ENCODE results near the gene COL6A1.

Gene COL6A1, protein sequence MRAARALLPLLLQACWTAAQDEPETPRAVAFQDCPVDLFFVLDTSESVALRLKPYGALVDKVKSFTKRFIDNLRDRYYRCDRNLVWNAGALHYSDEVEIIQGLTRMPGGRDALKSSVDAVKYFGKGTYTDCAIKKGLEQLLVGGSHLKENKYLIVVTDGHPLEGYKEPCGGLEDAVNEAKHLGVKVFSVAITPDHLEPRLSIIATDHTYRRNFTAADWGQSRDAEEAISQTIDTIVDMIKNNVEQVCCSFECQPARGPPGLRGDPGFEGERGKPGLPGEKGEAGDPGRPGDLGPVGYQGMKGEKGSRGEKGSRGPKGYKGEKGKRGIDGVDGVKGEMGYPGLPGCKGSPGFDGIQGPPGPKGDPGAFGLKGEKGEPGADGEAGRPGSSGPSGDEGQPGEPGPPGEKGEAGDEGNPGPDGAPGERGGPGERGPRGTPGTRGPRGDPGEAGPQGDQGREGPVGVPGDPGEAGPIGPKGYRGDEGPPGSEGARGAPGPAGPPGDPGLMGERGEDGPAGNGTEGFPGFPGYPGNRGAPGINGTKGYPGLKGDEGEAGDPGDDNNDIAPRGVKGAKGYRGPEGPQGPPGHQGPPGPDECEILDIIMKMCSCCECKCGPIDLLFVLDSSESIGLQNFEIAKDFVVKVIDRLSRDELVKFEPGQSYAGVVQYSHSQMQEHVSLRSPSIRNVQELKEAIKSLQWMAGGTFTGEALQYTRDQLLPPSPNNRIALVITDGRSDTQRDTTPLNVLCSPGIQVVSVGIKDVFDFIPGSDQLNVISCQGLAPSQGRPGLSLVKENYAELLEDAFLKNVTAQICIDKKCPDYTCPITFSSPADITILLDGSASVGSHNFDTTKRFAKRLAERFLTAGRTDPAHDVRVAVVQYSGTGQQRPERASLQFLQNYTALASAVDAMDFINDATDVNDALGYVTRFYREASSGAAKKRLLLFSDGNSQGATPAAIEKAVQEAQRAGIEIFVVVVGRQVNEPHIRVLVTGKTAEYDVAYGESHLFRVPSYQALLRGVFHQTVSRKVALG

DNA sequence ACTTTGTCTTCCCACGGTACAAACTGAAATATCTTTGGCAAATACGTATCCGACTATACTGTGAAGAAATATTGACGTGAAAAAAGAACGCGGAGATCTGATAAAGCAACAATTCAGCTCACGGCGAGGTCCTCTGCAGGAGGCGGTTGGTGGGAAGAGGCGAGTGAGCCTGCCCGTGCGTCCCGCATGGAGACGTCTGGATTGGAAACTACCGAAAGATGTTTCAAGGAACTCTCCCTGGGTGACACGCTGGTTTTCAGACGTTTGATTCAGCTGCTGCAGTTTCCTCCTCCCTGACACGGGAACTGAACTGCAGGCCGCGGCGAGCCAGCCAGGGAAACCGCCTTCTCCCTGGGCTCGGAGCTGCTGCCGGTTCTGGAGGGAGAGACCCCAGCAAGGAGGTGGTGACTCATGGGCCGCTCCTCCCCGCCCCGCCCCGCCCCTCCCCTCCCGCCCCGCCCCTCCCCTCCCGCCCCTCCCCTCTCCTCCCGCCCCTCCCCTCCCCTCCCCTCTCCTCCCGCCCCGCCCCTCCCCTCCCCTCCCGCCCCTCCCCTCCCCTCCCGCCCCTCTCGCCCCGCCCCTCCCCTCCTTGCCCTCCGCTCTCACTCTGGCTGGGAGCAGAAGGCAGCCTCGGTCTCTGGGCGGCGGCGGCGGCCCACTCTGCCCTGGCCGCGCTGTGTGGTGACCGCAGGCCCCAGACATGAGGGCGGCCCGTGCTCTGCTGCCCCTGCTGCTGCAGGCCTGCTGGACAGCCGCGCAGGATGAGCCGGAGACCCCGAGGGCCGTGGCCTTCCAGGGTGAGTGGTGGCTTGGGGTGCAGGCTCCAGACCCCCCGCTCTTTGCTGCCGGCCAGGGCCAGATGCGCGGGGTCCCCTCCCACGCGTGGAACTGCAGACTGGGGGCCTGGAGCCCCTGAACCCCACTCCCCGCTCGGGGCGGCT lies at the start of gene COL6A1:
Gene COL6A1, plus strand, starts transcription at position 620 of the 941 bp plus-strand sequence. Its CDS starts 81 bp downstream, at position 701.
- DNase-seq (ENCODE audit: low read depth in 2 of 2, low spot score in 1 of 2): peak in 1 of 2 donors; percentile 24

- DNase-seq (ENCODE audit: low read depth in 2 of 2, low spot score in 1 of 2): no peak
Measured at GRCh38 chr21:45932922-45933502, 48.6 kb upstream of the COL6A1 start.

DNA sequence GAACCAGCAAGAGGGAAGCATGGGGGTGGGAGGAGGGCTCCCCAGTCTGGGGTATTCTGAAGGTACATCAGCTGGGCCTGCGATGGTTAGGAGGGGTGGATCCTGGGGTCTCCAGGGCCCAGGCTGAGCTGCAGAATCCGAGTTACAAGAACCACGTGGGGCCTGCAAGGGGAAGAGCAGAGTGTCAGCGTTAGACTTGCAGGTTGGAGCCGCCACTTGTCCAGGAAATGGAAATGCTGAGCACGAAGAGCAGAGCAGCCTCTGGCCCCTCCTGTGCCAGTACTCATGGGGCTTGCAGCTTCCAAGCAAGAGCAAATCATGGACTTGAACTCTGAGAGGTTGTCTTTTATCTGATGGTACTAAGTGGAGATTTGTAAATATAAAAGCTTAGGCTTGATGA lies 47.5 kb upstream of the COL6A1 start:
- no peak for DNase-seq (ENCODE audit: low read depth in 2 of 2, low spot score in 1 of 2)

GRCh38 chr21:45934554-45934953 lies 47.0 kb upstream of the COL6A1 start:
- DNase-seq (ENCODE audit: low read depth in 2 of 2, low spot score in 1 of 2): no peak

DNA sequence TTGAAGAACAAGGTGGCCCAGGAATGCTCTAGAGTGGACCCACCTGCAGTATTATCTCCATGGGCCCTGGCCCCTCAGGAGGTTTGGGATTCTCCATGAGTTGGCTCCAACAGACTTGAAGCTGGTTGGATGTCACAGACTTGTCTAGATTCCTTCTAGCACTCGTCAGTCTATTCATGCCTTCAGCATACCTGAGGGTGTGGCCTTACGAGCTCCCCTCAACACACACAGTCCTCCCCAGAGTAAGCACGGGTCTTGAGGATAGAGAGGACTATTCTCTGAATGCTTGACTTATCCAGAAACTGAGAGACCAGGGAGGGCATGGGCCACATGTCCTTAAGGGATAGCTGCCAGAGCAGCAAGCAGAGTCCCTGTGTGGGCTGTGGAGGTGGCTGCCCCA lies 45.9 kb upstream of the COL6A1 start:
- no peak for DNase-seq (ENCODE audit: low read depth in 2 of 2, low spot score in 1 of 2)

GRCh38 chr21:45937721-45938452 lies 43.7 kb upstream of the COL6A1 start:
- no peak for DNase-seq (ENCODE audit: low read depth in 2 of 2, low spot score in 1 of 2)

GRCh38 chr21:45938453-45938755 lies 43.2 kb upstream of the COL6A1 start:
- no peak for DNase-seq (ENCODE audit: low read depth in 2 of 2, low spot score in 1 of 2)

DNA sequence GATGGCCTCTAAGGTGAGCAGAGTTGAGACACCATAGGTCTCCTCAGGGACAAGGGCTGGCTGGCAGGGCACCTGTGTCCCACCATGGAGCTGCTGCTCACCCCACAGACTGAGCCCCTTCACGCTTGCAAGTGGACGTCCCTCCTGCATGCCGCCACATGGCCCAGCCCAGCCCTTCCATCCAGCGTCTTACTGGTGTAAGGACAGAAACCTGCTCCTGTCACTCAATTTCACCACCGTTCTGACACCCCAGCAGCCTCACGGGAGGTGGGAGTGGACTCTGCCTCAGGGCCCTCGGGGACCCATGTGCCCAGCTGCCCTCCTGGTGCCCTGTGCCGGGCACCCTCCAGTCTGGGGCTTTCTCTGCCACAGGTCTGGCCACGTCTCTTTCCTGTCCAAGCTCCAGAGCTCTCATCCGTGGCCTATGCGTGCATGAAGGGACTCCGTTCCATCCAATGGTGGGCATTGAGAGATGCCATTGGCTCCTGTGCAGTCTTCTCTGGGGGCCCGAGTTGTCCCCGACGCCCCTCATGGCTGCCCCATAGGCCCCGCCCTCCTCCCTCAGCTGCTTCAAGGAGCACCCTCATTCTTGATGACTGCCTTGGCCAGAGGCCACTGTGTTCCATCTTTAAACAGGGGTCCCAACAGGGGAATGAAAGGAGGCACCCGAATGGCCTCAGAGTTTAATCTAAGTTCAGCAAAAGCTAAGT lies 42.6 kb upstream of the COL6A1 start:
- no peak for DNase-seq (ENCODE audit: low read depth in 2 of 2, low spot score in 1 of 2)

DNA sequence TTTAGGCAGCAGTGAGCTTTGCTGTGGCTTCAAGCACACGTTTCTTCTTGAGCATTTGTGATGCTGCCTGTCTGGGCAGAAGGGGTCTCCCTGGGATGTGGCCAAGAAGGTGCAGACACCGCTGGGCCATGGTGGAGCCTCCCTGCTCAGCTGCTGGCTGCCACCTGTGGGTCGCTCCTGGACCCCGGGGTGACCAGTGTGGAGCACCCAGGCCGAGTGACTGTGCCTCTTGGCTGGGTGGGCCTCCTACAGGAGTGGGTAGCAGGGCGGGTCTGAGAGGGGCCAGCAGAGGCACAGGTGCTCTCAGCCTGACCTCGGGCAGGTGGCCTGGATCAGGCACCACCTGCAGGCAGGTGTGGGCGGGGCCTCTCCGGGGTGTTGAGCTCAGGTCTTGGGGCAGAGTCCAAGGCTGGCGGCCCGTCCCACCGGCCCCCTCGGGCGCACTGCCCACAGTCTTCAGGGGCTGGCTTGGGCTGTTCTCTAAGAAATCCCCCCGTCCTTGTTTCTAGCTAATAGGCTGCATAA lies 42.0 kb upstream of the COL6A1 start:
- DNase-seq (ENCODE audit: low read depth in 2 of 2, low spot score in 1 of 2): no peak

- DNase-seq (ENCODE audit: low read depth in 2 of 2, low spot score in 1 of 2): no peak
Measured at GRCh38 chr21:45940091-45940490, 41.5 kb upstream of the COL6A1 start.

DNA sequence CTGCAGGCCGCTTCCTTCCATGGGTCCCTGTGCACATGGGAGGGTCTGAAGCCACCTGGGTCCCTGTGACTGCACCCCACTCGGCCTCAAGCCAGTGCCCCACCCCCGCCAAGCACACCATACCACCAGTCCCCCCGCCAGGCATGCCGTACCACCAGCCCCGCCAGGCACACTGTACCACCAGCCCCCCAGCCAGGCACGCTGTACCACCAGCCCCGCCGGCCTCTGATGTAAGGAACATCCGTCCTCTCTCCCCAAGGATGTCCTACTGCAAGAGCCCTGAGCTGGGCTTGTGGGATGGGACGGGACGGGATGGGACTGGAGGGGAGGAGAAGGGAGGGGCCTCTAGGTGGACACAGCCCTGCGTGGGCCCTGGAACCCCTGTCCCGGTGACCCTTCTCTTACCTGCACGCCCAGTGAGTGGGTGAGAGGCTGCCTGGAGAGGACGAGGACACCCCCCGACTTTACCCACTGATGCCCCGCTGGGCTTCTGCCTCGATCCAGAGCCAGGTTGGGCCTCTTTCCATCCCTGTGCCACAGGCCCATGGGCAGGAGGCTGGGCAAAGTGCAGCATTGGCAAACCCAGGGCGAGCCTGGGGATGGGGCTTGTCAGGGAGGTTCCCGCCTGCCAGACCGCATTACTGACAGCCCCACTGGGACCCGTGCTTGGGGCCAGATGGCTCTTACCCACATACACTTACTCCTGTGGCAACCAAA lies 40.8 kb upstream of the COL6A1 start:
- DNase-seq (ENCODE audit: low read depth in 2 of 2, low spot score in 1 of 2): no peak

- DNase-seq (ENCODE audit: low read depth in 2 of 2, low spot score in 1 of 2): no peak
Measured at GRCh38 chr21:45941338-45941710, 40.2 kb upstream of the COL6A1 start.

DNA sequence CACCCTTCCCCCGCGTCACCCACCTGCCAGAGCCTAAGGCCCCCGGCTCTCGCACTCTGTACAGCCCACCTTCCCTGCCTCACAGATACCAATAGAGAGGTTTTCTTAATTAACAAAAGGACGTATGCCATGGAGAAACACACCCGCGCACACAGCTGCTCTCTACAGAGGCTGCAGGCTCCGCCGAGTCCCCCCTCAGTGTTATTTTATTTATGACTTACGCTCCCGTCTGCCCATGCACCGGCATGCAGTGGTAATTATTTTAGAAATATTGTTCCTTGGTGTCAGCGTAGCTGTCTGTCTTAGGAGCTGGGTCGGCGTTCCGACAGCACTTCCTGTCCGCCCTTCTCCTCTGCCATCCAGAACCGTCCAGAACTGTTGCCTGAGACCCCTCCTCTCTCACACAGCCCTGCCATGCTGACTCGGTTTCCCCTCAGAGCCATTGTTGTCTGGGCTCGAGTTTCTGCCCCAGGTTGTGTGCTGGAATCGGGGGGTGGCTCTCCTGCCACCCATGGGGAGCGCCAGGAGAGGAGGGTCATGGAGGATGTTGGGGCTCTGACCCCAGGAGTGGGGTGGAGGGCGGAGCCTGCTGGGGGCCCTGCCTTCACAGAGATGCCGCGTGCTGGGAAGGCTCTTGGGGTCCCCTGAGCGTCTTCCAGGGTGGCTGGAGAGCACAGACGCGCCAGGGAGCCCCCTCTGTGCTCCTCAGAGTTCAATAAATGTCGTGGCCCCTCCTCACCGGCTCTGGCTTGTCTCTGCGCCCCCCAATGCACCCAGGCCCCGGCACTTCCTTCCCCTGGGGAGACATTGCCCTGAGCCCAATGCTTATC lies 39.6 kb upstream of the COL6A1 start:
- DNase-seq (ENCODE audit: low read depth in 2 of 2, low spot score in 1 of 2): no peak

DNA sequence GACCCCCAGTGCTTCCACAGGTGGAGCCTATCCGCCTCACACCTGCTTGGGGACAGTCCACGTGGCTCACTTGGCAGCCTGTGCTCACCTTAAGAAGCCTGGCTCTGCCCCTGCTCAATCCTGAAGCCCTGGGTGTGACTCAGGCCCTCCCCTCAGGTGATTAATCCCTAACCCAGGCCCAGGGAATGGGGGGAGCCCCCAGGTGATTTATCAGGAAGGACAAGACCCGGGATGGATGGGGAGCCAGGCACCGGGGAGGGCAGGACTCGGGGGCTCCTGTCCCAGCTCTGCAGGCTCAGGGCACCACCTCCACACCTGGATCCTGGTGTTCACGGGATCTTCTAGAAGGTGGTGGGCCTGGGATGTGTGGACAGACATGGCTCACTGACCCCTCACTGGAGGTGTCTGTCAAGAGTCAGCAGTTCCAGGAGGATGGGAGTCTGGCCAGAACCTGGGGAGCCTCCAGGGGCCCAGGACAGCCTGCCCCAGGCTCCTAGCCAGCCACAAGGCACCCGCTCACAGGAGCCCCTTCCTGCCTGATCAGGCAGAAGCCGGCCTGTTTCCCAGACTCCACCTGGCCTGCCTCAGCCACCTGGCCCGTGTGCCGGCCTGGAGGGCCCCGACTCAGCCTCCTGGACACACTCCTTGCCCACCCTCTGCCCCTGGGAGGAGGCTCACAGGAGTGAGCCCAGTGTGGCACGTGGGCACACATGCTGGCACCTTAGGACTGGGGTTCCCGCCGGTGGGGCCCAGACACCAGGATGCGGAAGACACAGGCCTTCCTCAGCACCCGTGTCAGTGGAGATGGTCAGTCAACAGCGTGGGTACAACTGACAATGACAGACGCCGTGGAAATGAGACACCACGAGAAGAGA lies 38.6 kb upstream of the COL6A1 start:
- no peak for DNase-seq (ENCODE audit: low read depth in 2 of 2, low spot score in 1 of 2)

DNA sequence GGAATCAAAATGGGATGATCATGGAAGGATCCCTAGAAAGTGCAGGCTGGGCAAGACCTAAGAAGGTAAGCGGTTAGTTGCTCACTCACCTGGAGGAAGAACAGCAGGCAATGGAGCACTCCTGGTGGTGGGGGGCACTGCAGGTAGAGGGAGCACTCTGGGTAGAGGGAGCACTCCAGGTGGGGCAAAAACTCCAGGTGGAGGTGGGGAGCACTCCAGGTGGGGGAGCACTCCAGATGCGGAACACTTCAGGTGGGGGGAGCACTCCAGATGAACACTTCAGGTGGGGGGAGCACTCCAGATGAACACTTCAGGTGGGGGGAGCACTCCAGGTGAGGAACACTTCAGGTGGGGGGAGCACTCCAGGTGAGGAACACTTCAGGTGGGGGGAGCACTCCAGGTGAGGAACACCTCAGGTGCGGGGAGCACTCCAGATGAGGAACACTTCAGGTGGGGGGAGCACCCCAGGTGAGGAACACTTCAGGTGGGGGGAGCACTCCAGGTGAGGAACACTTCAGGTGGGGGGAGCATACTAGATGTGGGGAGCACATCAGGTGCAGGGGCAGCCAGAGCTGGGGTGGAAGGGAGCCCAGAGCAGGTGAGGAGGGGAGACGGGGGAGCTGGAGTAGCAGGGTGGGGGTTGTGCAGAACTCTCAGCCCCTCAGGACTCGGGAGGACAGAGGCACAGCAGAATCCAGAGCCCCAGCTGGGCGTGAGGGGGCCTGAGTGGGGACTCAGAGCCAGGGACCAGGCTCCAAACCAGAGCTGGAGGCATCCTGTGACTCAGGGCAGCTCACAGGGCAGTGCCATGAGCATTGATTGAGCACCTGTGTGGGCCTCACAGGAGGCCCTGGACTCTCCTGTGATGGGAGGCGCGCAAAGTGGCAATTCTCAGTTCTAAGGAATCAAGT lies 37.7 kb upstream of the COL6A1 start:
- DNase-seq (ENCODE audit: low read depth in 2 of 2, low spot score in 1 of 2): no peak

DNA sequence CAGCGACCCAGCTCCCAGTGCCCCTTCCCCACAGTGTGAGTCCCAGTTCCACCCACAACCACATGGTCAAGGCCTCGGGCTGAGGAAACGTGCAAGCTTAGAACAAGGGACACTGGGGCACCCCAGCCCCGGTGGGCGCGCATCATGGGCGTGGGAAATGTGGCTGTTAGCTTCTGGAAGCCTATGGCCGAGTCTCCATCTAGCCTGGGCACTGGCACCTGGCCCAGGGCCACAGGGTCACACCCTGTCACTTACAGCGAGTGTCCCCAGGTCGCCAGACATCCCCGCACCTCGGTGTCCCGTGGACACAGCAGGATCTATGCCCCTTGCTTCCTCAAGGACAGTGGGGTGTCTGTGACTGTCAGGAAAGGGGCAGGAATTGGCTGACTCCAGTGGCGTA lies 37.0 kb upstream of the COL6A1 start:
- no peak for DNase-seq (ENCODE audit: low read depth in 2 of 2, low spot score in 1 of 2)
